ENCODE results near the gene C1QTNF6.

DNA sequence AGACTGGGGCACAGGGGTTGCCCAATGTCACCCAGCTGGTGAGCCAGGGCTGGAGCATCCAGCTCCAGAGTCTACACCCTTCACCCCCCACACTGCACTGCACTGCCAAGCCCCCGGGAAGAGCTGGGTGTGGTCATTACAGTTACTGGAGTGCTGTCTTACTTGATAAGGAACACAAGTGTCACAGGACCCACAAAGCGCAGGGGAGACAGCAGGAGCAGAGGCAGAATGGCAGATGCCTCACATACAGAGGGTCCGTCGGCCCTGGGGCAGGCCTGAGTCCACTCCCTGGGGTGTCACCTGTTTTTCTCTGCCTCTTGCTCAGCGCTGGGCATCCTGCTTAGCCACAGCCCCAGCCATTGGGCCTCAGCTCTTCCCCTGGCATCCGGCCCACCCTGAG lies 46.1 kb downstream of the C1QTNF6 start:
- TF ChIP-seq CTCF (IDR thresholded peaks at IDR 0.05 in 2 of 3, conservative IDR thresholded peaks at IDR 0.05 in 1 of 3; ENCODE audit: borderline replicate concordance in 1 of 3, insufficient read depth in 1 of 3, low read depth in 2 of 3, low read length in 2 of 3) (no peak), SRF (IDR thresholded peaks at IDR 0.05; ENCODE audit: low read depth) (no peak), SP1 (IDR thresholded peaks at IDR 0.05; ENCODE audit: low read depth) (no peak), POLR2AphosphoS5 (IDR thresholded peaks at IDR 0.05; ENCODE audit: low read depth, low read length) (no peak), POLR2A (IDR thresholded peaks at IDR 0.05; ENCODE audit: borderline replicate concordance, extremely low read depth, insufficient read depth, insufficient read length) (no peak), EZH2 (IDR thresholded peaks at IDR 0.05) (no peak)
- TF ChIP-seq, protein P1, sequence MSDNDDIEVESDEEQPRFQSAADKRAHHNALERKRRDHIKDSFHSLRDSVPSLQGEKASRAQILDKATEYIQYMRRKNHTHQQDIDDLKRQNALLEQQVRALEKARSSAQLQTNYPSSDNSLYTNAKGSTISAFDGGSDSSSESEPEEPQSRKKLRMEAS (IDR thresholded peaks at IDR 0.05), result no peak
- TF ChIP-seq, protein P2, sequence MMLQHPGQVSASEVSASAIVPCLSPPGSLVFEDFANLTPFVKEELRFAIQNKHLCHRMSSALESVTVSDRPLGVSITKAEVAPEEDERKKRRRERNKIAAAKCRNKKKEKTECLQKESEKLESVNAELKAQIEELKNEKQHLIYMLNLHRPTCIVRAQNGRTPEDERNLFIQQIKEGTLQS (IDR thresholded peaks at IDR 0.05), result no peak

Measured in HCT116 (cell line).